Measurements from ENCODE around the gene DPEP3. TPM values are rescaled to one million over a fixed set of nuclear protein-coding genes. Genes with fewer than 3 reads are reported as not detected.

The DPEP3 gene
- total and polyA plus RNA-seq, 2 experiments from 2014 or later: 0.51 TPM; not detected in 1

GRCh38 chr16:67963292-67963661, 17.0 kb downstream of the DPEP3 start:
- no peak for TF ChIP-seq CTCF (IDR thresholded peaks at IDR 0.05; ENCODE audit: low read depth, low read length)
- Histone ChIP-seq H3K4me1 (ENCODE audit: low read depth) (peaks cover 7% of the 10 kb centered on the region), H3K27ac (no peak overlapping the region)

GRCh38 chr16:67962135-67962534, 18.2 kb downstream of the DPEP3 start:
- Histone ChIP-seq H3K27me3 (no peaks in the 10 kb centered on the region), H3K4me1 (ENCODE audit: low read depth) (peaks cover 7% of the 10 kb centered on the region), H3K27ac (no peak overlapping the region), H3K9me3 (ENCODE audit: low read depth) (no peaks in the 10 kb centered on the region), H3K36me3 (peaks cover 11% of the 10 kb centered on the region), H3K4me3 (no peak overlapping the region)
- DNase-seq (ENCODE audit: low read depth in 1 of 2, low spot score in 1 of 2): no peak
- no peak for TF ChIP-seq CTCF (IDR thresholded peaks at IDR 0.05; ENCODE audit: low read depth, low read length)

More at GRCh38 chr16:67963292-67963661, 17.0 kb downstream of the DPEP3 start:
- H3K27me3 ChIP-seq: no peaks in the 10 kb centered on the region
- H3K4me3 ChIP-seq: no peak overlapping the region
- peaks cover 11% of the 10 kb centered on the region for H3K36me3 ChIP-seq
- H3K9me3 ChIP-seq (ENCODE audit: low read depth): no peaks in the 10 kb centered on the region
- no peak for DNase-seq (ENCODE audit: low read depth in 1 of 2, low spot score in 1 of 2)

GRCh38 chr16:67961551-67961957, 18.7 kb downstream of the DPEP3 start:
- no peak for TF ChIP-seq CTCF (IDR thresholded peaks at IDR 0.05; ENCODE audit: low read depth, low read length)
- no peak overlapping the region for H3K27ac ChIP-seq
- H3K27me3 ChIP-seq: no peaks in the 10 kb centered on the region
- peaks cover 11% of the 10 kb centered on the region for H3K36me3 ChIP-seq
- no peak for DNase-seq (ENCODE audit: low read depth in 1 of 2, low spot score in 1 of 2)
- H3K9me3 ChIP-seq (ENCODE audit: low read depth): no peaks in the 10 kb centered on the region
- H3K4me1 ChIP-seq (ENCODE audit: low read depth): peaks cover 7% of the 10 kb centered on the region
- no peak overlapping the region for H3K4me3 ChIP-seq

GRCh38 chr16:67959536-67960329, 20.6 kb downstream of the DPEP3 start:
- Histone ChIP-seq H3K9me3 (ENCODE audit: low read depth) (no peaks in the 10 kb centered on the region), H3K4me1 (ENCODE audit: low read depth) (no peaks in the 10 kb centered on the region), H3K27me3 (no peaks in the 10 kb centered on the region), H3K4me3 (no peak overlapping the region), H3K36me3 (peaks cover 11% of the 10 kb centered on the region), H3K27ac (no peak overlapping the region)
- TF ChIP-seq CTCF (IDR thresholded peaks at IDR 0.05; ENCODE audit: low read depth, low read length): no peak
- DNase-seq (ENCODE audit: low read depth in 1 of 2, low spot score in 1 of 2): peak in 1 of 2 donors; percentile 53

- H3K27me3 ChIP-seq: no peaks in the 10 kb centered on the region
- no peaks in the 10 kb centered on the region for H3K4me1 ChIP-seq (ENCODE audit: low read depth)
- peaks cover 17% of the 10 kb centered on the region for H3K36me3 ChIP-seq
- no peak overlapping the region for H3K4me3 ChIP-seq
- TF ChIP-seq CTCF (IDR thresholded peaks at IDR 0.05; ENCODE audit: low read depth, low read length): no peak
- no peaks in the 10 kb centered on the region for H3K9me3 ChIP-seq (ENCODE audit: low read depth)
- no peak for DNase-seq (ENCODE audit: low read depth in 1 of 2, low spot score in 1 of 2)
- H3K27ac ChIP-seq: no peak overlapping the region
Observed at GRCh38 chr16:67957622-67958021, 22.7 kb downstream of the DPEP3 start.
